ENCODE data around the gene PTGIS.

The PTGIS gene

GRCh38 chr20:49460916-49461315, 107.0 kb downstream of the PTGIS start:
- Mint-ChIP-seq H3K9me3 (no peaks in the 10 kb centered on the region), H3K4me3 (no peak overlapping the region), H3K27ac (no peak overlapping the region), H3K27me3 (ENCODE audit: low read depth) (peaks cover 28% of the 10 kb centered on the region), H3K36me3 (ENCODE audit: low read depth) (no peaks in the 10 kb centered on the region), H3K4me1 (ENCODE audit: low read depth) (no peaks in the 10 kb centered on the region)

DNA sequence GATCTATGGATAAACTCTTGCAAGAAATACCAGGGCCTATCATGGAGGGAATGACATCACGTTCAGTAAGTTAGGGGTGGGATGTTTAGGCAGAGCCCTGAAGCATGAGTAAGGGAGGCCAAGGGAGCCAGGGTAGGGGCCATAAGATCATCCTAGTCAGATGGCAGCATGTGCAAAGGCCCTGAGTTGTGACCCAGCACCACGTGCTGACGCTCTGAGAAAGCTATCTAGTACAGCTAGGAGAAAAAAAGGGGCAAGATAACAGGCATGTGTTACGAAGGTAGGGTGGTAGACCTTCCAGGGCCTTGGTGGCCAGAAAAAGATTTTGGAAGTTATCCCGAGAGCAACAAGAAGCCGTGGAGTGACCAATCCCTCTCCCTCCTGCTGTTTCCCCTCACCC, 107.8 kb downstream of the PTGIS start:
- Mint-ChIP-seq H3K27ac (no peak overlapping the region), H3K36me3 (ENCODE audit: low read depth) (no peaks in the 10 kb centered on the region), H3K27me3 (ENCODE audit: low read depth) (peaks cover 28% of the 10 kb centered on the region), H3K4me1 (ENCODE audit: low read depth) (no peaks in the 10 kb centered on the region), H3K9me3 (no peaks in the 10 kb centered on the region), H3K4me3 (no peak overlapping the region)

DNA sequence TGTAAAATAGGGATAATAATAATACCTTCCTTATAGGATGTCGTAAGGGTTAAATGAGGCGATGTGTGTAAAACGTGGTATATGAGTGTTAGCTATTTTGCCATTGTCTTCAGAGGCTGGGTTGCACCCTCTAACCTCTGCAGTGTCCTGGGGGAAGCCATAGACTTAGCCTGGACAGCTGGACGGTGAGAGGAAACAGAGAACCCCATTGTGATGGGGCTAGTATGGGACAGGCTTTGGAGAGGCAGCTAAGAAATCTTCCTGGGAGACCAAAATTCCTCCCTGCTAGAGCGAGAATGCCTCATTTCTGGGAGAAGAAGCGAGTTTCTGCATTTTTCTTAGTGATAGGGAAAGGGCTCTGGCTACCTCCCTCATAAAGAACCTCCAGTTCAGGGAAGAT, 108.3 kb downstream of the PTGIS start:
- no peaks in the 10 kb centered on the region for H3K9me3 Mint-ChIP-seq
- no peaks in the 10 kb centered on the region for H3K4me1 Mint-ChIP-seq (ENCODE audit: low read depth)
- H3K27ac Mint-ChIP-seq = no peak overlapping the region
- H3K36me3 Mint-ChIP-seq (ENCODE audit: low read depth) = no peaks in the 10 kb centered on the region
- no peak overlapping the region for H3K4me3 Mint-ChIP-seq
- H3K27me3 Mint-ChIP-seq (ENCODE audit: low read depth) = peaks cover 28% of the 10 kb centered on the region

GRCh38 chr20:49457444-49457843, 110.5 kb downstream of the PTGIS start:
- Mint-ChIP-seq H3K4me3 (no peak overlapping the region), H3K27me3 (ENCODE audit: low read depth) (peaks cover 28% of the 10 kb centered on the region), H3K9me3 (no peaks in the 10 kb centered on the region), H3K36me3 (ENCODE audit: low read depth) (no peaks in the 10 kb centered on the region), H3K27ac (no peak overlapping the region), H3K4me1 (ENCODE audit: low read depth) (no peaks in the 10 kb centered on the region)

- Mint-ChIP-seq H3K9me3 (no peaks in the 10 kb centered on the region), H3K27ac (no peak overlapping the region), H3K27me3 (ENCODE audit: low read depth) (peaks cover 23% of the 10 kb centered on the region), H3K4me3 (no peak overlapping the region), H3K36me3 (ENCODE audit: low read depth) (no peaks in the 10 kb centered on the region), H3K4me1 (ENCODE audit: low read depth) (no peaks in the 10 kb centered on the region)
These were observed 111.3 kb downstream of the PTGIS start for GRCh38 chr20:49456646-49457045.

DNA sequence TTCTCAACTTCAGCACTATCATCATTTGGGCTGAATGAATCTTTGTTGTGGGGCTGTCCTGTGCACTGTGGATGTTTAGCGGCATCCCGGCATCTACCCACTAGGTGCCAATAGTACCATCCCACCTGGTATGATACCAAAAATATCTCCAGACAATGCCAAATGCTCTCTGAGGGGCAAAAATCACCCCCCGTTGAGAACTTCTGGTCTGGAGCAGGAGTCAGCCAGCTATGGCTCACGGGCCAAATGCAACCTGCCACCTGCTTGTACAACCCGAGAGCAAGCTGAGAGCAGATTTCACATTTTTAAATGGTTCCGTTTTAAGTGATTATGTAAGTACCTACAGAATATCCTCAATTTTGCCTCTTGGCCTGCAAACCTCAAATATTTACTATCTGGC, 112.2 kb downstream of the PTGIS start:
- Mint-ChIP-seq H3K27ac (no peak overlapping the region), H3K4me1 (ENCODE audit: low read depth) (no peaks in the 10 kb centered on the region), H3K9me3 (no peaks in the 10 kb centered on the region), H3K27me3 (ENCODE audit: low read depth) (peaks cover 25% of the 10 kb centered on the region), H3K36me3 (ENCODE audit: low read depth) (no peaks in the 10 kb centered on the region), H3K4me3 (no peak overlapping the region)

Measured in T-helper 1 cell treated with Interleukin-12 subunit alpha and Interleukin-12 subunit beta and Interleukin-4 antibody, amounts not matched to agents 30 μg/mL and 1 μg/mL, for 36 hours (primary cell).